ENCODE results near the gene TGOLN2.
"Not testable (repeated sequence)": the region's sequence is repeated elsewhere in the genome, so short reads cannot be mapped to it uniquely, and the experiment has no call there.

The TGOLN2 gene

GRCh38 chr2:85325466-85325811 is 2.4 kb downstream of the TGOLN2 start:
- TF ChIP-seq CTCF (conservative IDR thresholded peaks at IDR 0.05; ENCODE audit: low read depth, low read length): no peak
- H3K4me3 ChIP-seq (ENCODE audit: low read depth, low read length): peak overlapping the region; percentile 91
- DNase-seq (ENCODE audit: low read depth): no peak

- DNase-seq (ENCODE audit: low read depth): peak; percentile 49
- no peak for TF ChIP-seq CTCF (conservative IDR thresholded peaks at IDR 0.05; ENCODE audit: low read depth, low read length)
- H3K4me3 ChIP-seq (ENCODE audit: low read depth, low read length): peak overlapping the region; percentile 91
These were observed 2.9 kb downstream of the TGOLN2 start for GRCh38 chr2:85324639-85325465.

GRCh38 chr2:85323988-85324367 is 3.8 kb downstream of the TGOLN2 start:
- not testable (repeated sequence) for DNase-seq (ENCODE audit: low read depth); H3K4me3 ChIP-seq (ENCODE audit: low read depth, low read length)

- DNase-seq (ENCODE audit: low read depth): no peak
- no peak overlapping the region for H3K4me3 ChIP-seq (ENCODE audit: low read depth, low read length)
- TF ChIP-seq CTCF (conservative IDR thresholded peaks at IDR 0.05; ENCODE audit: low read depth, low read length): no peak
These were observed 4.3 kb downstream of the TGOLN2 start for GRCh38 chr2:85323351-85323987.

- no peak overlapping the region for H3K4me3 ChIP-seq (ENCODE audit: low read depth, low read length)
- no peak for DNase-seq (ENCODE audit: low read depth)
- TF ChIP-seq CTCF (conservative IDR thresholded peaks at IDR 0.05; ENCODE audit: low read depth, low read length): no peak
These were observed 8.0 kb downstream of the TGOLN2 start for GRCh38 chr2:85319796-85320195.

GRCh38 chr2:85318222-85319074 is 9.3 kb downstream of the TGOLN2 start:
- no peak for TF ChIP-seq CTCF (conservative IDR thresholded peaks at IDR 0.05; ENCODE audit: low read depth, low read length)
- DNase-seq (ENCODE audit: low read depth): peak; percentile 76
- H3K4me3 ChIP-seq (ENCODE audit: low read depth, low read length): no peak overlapping the region

GRCh38 chr2:85315921-85316320 is 11.9 kb downstream of the TGOLN2 start:
- DNase-seq (ENCODE audit: low read depth): not testable (repeated sequence)

More at GRCh38 chr2:85315921-85316320, 11.9 kb downstream of the TGOLN2 start:
- not testable (repeated sequence) for H3K4me3 ChIP-seq (ENCODE audit: low read depth, low read length)

All from choroid plexus epithelial cell (primary cell).